ENCODE results near the gene TSHR.

- TF ChIP-seq CTCF (IDR thresholded peaks at IDR 0.05), result no peak
- no peak for TF ChIP-seq POLR2AphosphoS5 (IDR thresholded peaks at IDR 0.05)
These were observed 165.1 kb downstream of the TSHR start for GRCh38 chr14:81120501-81120900.
